Measurements from ENCODE around the gene SYCE1. TPM values are rescaled to one million over a fixed set of nuclear protein-coding genes. Genes with fewer than 3 reads are reported as not detected.

SYCE1 gene
- total and polyA plus RNA-seq, 2 of the 4 experiments (the other 2 are of a cell fraction), result not detected

DNA sequence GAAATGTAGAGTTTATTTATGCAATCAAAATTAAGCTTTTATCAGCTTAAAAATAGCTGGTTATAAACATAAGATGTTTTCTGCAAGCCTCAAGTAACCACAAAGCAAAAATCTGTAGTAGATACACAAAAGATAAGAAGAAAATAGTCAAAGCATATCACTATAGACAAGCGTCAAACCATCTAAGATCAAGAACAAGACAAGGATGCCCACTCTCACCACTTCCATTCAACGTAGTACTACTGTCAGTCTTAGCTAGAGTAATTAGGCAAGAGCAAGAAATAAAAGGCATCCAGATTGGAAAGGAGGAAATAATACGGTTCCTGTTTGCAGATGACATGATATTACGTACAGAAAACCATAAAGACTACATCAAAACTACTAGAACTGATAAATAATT is 55.7 kb downstream of the SYCE1 start:
- Histone ChIP-seq H3K4me3 (ENCODE audit: insufficient read depth, low read depth, low read length) (no peak overlapping the region), H3K79me1 (ENCODE audit: low read depth in 1 of 2, low read length in 2 of 2) (no peaks in the 10 kb centered on the region), H3K27ac (ENCODE audit: insufficient read depth, low read length) (no peak overlapping the region), H3K18ac (ENCODE audit: low read depth, low read length) (no peak overlapping the region), H2AFZ (replicated peaks; ENCODE audit: low read length, poor library complexity) (no peak overlapping the region), H4K91ac (ENCODE audit: insufficient read depth, low read depth, low read length) (no peak overlapping the region), H3K56ac (ENCODE audit: extremely low read depth, insufficient read depth, low read length) (no peak overlapping the region), H3K14ac (replicated peaks; ENCODE audit: low read depth, low read length) (no peak overlapping the region), H3K4me2 (ENCODE audit: low read depth, low read length) (no peak overlapping the region), H3K23ac (ENCODE audit: low read depth, low read length) (no peak overlapping the region), H4K8ac (ENCODE audit: low read depth in 2 of 2, low read length in 2 of 2) (no peak overlapping the region), H2BK5ac (ENCODE audit: low read depth, low read length, poor library complexity, severe bottlenecking) (no peak overlapping the region), H3K36me3 (ENCODE audit: control insufficient read depth, insufficient read depth, low read length) (no peaks in the 10 kb centered on the region), H2BK20ac (ENCODE audit: low read depth, low read length) (no peak overlapping the region), H3K9me3 (ENCODE audit: control insufficient read depth, insufficient read depth, low read length) (no peaks in the 10 kb centered on the region), H2BK120ac (ENCODE audit: low read depth, low read length) (no peak overlapping the region), H2AK9ac (replicated peaks; ENCODE audit: low read depth, low read length, poor library complexity) (no peak overlapping the region), H3K4me1 (ENCODE audit: control insufficient read depth, insufficient read depth, low read length) (no peaks in the 10 kb centered on the region), H2AK5ac (ENCODE audit: low read depth, low read length) (no peak overlapping the region), H4K20me1 (ENCODE audit: insufficient read depth, low read length) (no peaks in the 10 kb centered on the region), H4K5ac (ENCODE audit: low read depth, low read length) (no peak overlapping the region), H2BK15ac (ENCODE audit: low read depth, low read length) (no peak overlapping the region), H3K4ac (ENCODE audit: low read depth, low read length) (no peak overlapping the region), H3K9me1 (ENCODE audit: insufficient read depth, low read length) (no peaks in the 10 kb centered on the region), H3K9ac (ENCODE audit: low read depth, low read length) (no peak overlapping the region), H3K27me3 (ENCODE audit: control insufficient read depth, insufficient read depth, low read length) (no peaks in the 10 kb centered on the region)
- TF ChIP-seq MAFK (IDR thresholded peaks at IDR 0.05; ENCODE audit: low read depth, low read length) (no peak), MXI1 (IDR thresholded peaks at IDR 0.05; ENCODE audit: borderline replicate concordance, low read depth, low read length) (no peak), BHLHE40 (IDR thresholded peaks at IDR 0.05; ENCODE audit: low read depth, low read length) (no peak), RCOR1 (IDR thresholded peaks at IDR 0.05; ENCODE audit: insufficient replicate concordance, low read length) (no peak), RFX5 (IDR thresholded peaks at IDR 0.05; ENCODE audit: low read depth, low read length) (no peak), SMC3 (IDR thresholded peaks at IDR 0.05; ENCODE audit: low read depth, low read length) (no peak), CEBPB (IDR thresholded peaks at IDR 0.05; ENCODE audit: low read depth, low read length) (no peak), RAD21 (IDR thresholded peaks at IDR 0.05; ENCODE audit: low read length) (no peak), NFE2L2 (IDR thresholded peaks at IDR 0.05; ENCODE audit: low read depth, low read length) (no peak), CHD1 (IDR thresholded peaks at IDR 0.05; ENCODE audit: low read depth, low read length) (no peak), FOS (IDR thresholded peaks at IDR 0.05; ENCODE audit: low read depth, low read length) (no peak), POLR2A (IDR thresholded peaks at IDR 0.05; ENCODE audit: low read depth, low read length) (no peak), MAZ (IDR thresholded peaks at IDR 0.05; ENCODE audit: borderline replicate concordance, low read depth, low read length) (no peak)
- TF ChIP-seq, protein P1, sequence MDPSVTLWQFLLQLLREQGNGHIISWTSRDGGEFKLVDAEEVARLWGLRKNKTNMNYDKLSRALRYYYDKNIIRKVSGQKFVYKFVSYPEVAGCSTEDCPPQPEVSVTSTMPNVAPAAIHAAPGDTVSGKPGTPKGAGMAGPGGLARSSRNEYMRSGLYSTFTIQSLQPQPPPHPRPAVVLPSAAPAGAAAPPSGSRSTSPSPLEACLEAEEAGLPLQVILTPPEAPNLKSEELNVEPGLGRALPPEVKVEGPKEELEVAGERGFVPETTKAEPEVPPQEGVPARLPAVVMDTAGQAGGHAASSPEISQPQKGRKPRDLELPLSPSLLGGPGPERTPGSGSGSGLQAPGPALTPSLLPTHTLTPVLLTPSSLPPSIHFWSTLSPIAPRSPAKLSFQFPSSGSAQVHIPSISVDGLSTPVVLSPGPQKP (IDR thresholded peaks at IDR 0.05; ENCODE audit: borderline replicate concordance, low read depth, low read length), result no peak
- TF ChIP-seq, protein P2, sequence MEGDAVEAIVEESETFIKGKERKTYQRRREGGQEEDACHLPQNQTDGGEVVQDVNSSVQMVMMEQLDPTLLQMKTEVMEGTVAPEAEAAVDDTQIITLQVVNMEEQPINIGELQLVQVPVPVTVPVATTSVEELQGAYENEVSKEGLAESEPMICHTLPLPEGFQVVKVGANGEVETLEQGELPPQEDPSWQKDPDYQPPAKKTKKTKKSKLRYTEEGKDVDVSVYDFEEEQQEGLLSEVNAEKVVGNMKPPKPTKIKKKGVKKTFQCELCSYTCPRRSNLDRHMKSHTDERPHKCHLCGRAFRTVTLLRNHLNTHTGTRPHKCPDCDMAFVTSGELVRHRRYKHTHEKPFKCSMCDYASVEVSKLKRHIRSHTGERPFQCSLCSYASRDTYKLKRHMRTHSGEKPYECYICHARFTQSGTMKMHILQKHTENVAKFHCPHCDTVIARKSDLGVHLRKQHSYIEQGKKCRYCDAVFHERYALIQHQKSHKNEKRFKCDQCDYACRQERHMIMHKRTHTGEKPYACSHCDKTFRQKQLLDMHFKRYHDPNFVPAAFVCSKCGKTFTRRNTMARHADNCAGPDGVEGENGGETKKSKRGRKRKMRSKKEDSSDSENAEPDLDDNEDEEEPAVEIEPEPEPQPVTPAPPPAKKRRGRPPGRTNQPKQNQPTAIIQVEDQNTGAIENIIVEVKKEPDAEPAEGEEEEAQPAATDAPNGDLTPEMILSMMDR (conservative IDR thresholded peaks at IDR 0.05; ENCODE audit: low read depth, low read length), result no peak
- TF ChIP-seq, protein P3, sequence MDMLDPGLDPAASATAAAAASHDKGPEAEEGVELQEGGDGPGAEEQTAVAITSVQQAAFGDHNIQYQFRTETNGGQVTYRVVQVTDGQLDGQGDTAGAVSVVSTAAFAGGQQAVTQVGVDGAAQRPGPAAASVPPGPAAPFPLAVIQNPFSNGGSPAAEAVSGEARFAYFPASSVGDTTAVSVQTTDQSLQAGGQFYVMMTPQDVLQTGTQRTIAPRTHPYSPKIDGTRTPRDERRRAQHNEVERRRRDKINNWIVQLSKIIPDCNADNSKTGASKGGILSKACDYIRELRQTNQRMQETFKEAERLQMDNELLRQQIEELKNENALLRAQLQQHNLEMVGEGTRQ (IDR thresholded peaks at IDR 0.05; ENCODE audit: low read depth, low read length), result no peak
- ATAC-seq (ENCODE audit: low read depth) (no peak), DNase-seq (no peak)
- dilution Hi-C loops (cut with HindIII; ENCODE audit: low sequenced_read_pairs, unreplicated experiment), result no loop called here
- CTCF ChIA-PET, result no interaction called here
- intact Hi-C loops (cut with micrococcal nuclease), result no loop called here
- BruUV-seq (replicated peaks), result no TSS peak
- POLR2A ChIA-PET (ENCODE audit: unreplicated experiment), result no interaction called here
- in situ Hi-C loops (cut with MboI; ENCODE audit: low sequenced_read_pairs), result no loop called here
- WGBS, 2 experiments (ENCODE audit: extremely low coverage in 2 of 2, insufficient read length in 1 of 2), result no CpG with 5 or more reads among the region's 4 CpGs
